GM19351 (cell line): ENCODE results near the gene ECSCR.
A peak's percentile ranks its signal among the peaks of the same experiment; 100 is the strongest.

Experiments used
- ATAC-seq: cut with Tn5 transposase; IDR thresholded peaks from one replicate; pipeline ENCODE4 v1.9.1; 2021; ENCODE audit warnings: mild to moderate bottlenecking, moderate library complexity; ENCODE audit not compliant: unreplicated experiment

ECSCR gene

DNA sequence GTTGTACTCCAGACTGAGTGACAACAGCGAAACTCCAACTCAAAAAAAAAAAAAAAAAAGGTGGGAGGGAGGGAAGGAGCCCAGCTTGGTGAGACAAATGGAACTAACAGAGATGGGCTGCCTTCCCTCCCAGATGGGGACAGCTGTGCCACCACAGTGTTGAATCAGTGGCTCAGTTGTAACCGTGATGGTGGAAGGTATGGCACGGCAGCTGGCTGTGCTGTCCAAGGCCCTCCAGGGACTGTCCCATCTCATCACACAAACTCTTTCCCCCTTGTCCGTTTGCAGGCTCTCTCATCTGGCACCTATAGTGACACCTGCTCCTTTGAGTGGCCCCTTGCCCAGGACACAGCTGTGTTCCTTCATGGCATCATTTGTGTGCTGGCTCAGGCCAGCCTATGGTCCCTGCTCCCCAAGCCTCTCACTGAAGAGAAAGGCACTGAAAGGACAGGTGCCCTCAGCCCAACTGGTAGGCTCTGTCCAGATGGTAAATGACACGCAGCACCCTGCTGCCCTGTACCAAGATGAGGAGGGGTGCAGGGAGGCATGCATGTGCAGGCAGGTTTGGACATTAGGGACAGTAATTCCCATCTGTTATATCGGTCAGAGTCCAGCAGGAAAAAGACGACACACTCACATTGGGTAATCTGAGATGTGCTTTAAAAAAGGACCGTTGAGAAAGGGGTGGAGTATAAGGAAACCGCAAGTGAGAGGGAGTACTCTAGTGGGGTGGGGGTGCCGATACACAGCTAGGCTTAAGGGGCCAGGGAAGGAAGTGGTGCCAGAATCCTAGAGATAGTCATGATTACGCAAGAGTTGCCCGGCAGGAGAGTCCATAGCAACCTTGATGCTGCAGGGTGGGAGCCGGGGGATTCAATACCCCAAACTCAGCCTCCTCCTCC lies 12.6 kb upstream of the ECSCR start:
- ATAC-seq, result no peak

- no peak for ATAC-seq
Measured at GRCh38 chr5:139473565-139473964, 11.0 kb upstream of the ECSCR start.

DNA sequence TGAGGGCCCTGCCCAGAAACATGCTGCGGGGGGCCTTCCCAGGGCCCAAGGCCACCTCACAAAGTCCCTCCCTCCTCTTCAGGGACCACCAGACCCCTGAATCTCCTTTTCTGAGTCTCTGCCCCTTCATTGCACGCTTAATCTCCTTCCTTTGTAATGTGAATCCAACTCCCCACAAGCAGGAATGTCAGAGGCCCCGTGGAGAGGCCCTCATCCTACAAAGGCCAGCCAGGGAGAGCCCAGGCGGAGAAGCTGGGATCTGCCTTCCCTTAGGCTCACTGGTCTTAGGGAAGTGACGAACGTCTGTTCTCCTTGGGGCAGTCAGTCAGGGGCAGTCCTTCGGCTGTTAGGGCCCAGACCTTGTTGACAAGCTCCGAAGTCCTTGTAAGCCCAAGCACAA lies 10.6 kb upstream of the ECSCR start:
- no peak for ATAC-seq

- ATAC-seq, result no peak
Measured at GRCh38 chr5:139472386-139473030, 10.0 kb upstream of the ECSCR start.

GRCh38 chr5:139470821-139471300 lies 8.3 kb upstream of the ECSCR start, which contains the start of gene SMIM33:
TSS of gene SMIM33 (plus strand) at chr5:139471004. CDS start at chr5:139471122, 118 bp downstream.
- ATAC-seq, result no peak

DNA sequence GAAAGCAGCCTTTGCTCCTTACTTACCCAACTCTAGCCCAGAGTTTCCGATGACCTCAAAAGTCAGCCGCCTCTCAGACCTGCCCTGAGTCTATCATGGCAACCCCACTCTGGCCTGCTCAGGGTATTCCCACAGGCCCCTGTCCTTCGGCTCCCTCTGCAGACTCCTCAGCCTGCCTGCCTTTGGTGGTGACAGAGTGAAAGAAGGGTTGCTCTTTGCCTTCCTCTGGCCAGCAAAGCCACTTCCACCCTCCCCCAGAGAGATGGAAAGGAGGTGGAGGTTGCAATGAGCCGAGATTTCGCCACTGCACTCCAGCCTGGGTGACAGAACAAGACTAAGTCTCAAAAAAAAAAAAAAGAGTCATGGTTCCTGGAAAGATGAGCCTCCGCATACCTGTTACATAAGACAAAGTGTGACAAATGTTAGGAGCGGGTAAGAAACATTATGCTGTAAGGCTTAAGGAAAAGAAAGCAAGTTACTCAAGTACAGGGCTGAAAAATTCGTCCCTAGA lies 5.9 kb upstream of the ECSCR start:
- no peak for ATAC-seq

DNA sequence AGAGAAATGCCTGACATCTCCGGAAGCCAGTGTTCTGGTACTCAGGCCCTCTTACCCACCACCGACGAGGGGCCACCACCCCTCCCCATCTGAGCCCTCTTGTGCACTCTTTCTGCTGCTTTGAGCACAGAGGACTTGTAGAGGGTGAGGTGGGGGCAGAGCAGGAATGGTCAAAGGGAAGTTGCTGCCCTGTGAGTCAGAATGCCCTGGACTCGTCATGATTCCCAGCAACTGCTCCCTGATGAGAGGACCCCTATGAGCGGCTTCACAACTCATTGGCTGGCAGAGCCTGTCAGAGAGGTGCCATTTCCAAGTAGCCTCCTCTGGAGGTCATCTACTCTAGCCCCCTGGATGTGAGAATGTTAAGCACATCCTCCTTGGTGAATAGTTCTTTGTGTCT lies 845 bp downstream of the ECSCR start:
- ATAC-seq, result no peak

DNA sequence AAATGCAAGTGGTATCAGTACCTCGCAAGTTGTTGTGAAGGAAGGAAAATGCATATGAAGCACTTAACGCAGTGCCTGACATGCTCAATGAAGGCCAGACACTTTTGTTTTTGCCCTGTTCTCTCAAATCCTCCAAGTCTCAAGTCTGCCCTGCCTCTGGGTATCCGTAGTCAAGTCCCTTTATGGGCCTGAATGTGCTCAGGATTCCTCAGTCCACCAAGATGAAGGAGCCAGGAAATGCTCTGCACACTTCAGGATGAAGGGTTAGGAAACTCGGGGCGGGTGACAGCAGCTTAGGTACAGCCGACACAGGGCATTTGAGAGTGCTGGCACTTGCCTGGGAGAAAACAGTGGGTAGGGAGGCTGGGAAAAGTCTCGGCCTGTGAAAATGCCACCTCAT lies 1.4 kb downstream of the ECSCR start:
- no peak for ATAC-seq

DNA sequence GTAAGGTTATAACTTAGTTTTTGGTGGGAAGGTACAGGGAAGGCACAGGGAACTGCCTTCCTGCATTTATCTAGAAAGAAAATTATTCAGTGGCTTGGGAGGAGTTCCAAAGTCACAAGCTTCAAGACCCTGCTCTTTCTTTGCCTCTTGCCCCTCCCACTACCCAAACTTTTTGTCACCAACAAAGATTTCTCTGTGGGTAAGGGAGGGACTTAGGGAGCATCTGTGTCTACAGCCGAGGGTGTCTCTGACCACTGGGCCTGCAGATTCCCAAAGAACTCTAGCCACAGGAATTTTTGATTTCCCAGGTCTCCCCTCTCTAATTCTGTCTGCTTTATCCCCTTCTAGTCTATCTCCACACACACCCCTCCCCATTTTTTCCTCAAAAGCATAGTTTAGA lies 2.1 kb downstream of the ECSCR start:
- no peak for ATAC-seq

DNA sequence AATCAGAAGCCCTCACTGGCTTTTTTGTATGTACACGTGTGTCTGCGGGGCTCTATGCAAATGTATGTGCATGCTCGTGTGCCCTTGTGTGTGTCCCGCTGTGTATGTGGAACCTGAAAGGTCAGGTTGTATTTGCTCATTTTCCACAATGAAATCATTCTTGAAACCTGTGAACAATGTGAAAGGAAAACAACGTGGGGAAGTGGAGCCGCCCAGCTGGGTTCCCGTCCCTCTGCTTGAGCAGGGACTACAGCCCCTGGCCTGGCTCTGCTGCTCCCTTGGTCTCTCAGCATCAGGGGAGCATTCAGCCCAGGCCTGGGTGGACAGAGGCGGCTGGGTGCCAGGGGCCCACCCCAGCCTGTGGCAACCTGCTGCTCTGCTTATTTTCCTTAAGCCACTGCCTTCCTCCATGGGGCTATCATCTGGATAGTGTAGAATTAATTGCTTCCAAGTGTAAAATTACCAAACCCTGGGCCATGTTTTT lies 3.0 kb downstream of the ECSCR start:
- ATAC-seq, result no peak

DNA sequence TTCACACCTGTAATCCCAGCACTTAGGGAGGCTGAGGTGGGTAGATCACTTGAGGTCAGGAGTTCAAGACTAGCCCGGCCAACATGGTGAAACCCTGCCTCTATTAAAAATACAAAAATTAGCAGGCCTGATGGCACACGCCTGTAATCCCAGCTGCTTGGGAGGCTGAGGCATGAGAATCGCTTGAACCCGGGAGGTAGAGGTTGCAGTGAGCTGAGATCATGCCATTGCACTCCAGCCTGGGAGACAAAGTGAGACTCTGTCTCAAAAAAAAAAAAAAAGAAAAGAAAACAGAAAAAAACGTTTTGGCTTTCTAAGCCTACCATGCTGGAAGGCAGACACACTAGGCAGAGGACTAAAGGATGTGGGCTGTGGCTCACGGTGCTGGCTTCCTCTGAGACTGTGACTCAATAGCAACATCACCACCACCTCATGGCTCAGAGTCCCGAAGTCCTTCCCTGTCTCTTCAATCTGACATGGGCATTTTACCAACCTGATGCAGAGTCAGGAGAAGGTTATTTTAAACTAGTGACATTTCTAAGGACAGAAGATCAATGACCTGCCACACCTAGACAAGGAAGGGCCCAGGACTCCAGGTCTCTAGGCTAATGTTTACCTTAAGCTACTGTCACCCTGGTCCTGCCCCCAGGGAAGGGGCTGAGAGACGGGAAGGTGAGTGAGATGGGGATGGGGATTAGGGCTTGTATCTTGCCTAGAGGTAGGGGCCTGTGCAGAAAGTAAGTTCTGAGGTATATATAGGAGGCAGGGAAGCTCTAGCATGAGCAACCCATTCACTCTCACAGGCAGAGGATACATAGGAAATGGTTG lies 3.7 kb downstream of the ECSCR start:
- ATAC-seq, result peak; percentile 51

GRCh38 chr5:139457653-139458306 lies 4.8 kb downstream of the ECSCR start:
- no peak for ATAC-seq

GRCh38 chr5:139457241-139457640 lies 5.3 kb downstream of the ECSCR start:
- no peak for ATAC-seq

- ATAC-seq, result no peak
Measured at GRCh38 chr5:139456776-139457175, 5.8 kb downstream of the ECSCR start.

GRCh38 chr5:139454568-139455290 lies 7.8 kb downstream of the ECSCR start:
- no peak for ATAC-seq

DNA sequence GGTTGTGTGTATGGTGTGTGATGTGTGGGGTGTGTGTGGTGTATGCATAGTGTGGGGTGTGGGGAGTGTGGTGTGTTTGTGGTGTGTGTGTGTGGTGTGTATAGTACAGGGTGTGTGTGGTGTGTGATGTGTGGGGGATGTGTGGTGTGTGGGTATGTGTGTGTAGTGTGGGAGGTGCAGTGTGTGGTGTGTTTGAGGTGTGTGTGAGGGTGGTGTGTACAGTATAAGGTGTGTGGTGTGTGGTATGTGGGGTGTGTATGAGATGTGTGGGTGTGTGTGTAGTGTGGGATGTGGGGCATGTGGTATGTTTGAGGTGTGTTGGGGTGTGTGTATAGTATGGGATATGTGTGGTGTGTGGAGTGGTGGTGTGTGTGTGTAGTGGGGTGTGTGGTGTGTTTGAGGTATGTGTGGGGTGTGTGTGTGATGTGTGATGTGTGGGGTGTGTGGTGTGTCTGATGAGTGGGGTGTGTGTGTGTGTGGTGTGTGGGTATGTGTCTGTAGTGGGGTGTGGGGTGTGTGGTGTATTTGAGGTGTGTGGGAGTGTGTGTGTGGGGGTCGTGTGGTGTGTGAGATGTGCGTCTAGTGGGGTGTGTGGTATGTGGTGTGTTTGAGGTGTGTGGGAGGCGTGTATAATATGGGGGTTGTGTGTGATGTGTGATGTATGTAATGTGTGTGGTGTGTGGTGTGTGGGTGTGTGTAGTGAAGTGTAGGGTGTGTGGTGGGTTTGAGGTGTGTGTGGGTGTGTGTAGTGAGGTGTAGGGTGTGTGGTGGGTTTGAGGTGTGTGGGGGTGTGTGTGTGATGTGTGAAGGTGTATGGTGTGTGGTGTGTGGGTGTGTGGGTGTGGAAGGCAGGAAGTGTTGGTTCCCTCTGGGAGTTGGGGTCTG lies 8.6 kb downstream of the ECSCR start:
- no peak for ATAC-seq

GRCh38 chr5:139451878-139452660 lies 10.5 kb downstream of the ECSCR start:
- no peak for ATAC-seq

DNA sequence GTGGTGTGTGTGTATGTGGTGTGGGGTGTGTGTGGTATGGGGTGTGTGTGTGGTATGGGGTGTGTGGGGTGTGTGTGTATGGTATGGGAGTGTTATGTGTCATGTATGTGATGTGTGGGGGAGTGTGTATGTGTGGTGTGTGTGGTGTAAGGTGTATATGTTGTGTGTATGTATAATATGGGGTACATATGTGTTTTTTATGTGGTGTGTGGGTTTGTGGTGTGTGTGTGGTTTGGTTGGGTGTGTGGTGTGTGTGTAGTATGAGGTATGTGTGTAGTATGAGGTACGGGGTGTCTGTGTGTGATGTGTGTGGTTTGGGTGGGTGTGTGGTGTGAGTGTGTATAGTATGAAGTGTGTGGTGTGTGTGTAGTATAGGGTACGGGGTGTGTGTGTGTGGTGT lies 11.4 kb downstream of the ECSCR start:
- ATAC-seq, result no peak
